HepG2 (cell line): ENCODE data around the gene CSNK1G1. TPM values are rescaled to one million over a fixed set of nuclear protein-coding genes. Genes with fewer than 3 reads are reported as not detected.

ENCODE experiments used
- ARNT2 ChIP-seq: sonication (generic); formaldehyde crosslinking; IDR thresholded peaks from 2 replicates; pipeline ENCODE4 v1.8.0; 2022; ENCODE audit warnings: mild to moderate bottlenecking, low read depth, missing genetic modification reagents, moderate library complexity
- CSRNP1 ChIP-seq: sonication (generic); formaldehyde crosslinking; IDR thresholded peaks from 2 replicates; pipeline ENCODE4 v1.8.1; 2023; ENCODE audit warnings: mild to moderate bottlenecking, missing genetic modification reagents
- GZF1 ChIP-seq: sonication (generic); formaldehyde crosslinking; IDR thresholded peaks from 2 replicates; pipeline ENCODE4 v1.5.1; 2020; ENCODE audit warnings: mild to moderate bottlenecking, missing genetic modification reagents
- NR2F2 ChIP-seq: IDR thresholded peaks from 2 replicates; pipeline ENCODE4 v1.6.1; 2012; ENCODE audit warnings: low read depth, inconsistent platforms, borderline replicate concordance
- PLRG1 ChIP-seq: fragments of 450-650 bp; conservative IDR thresholded peaks from 2 replicates; pipeline ENCODE4 v1.6.1; 2016
- SATB2 ChIP-seq: sonication (generic); formaldehyde crosslinking; IDR thresholded peaks from 2 replicates; pipeline ENCODE4 v1.5.0; 2020; ENCODE audit warnings: missing genetic modification reagents
- SMAD1 ChIP-seq: sonication (generic); formaldehyde crosslinking; IDR thresholded peaks from 2 replicates; pipeline ENCODE4 v1.4.0; 2020; ENCODE audit warnings: missing genetic modification reagents, low read depth, mild to moderate bottlenecking, borderline replicate concordance
- THAP8 ChIP-seq: sonication (generic); formaldehyde crosslinking; IDR thresholded peaks from 2 replicates; pipeline ENCODE4 v1.5.1; 2020; ENCODE audit warnings: missing genetic modification reagents, mild to moderate bottlenecking, borderline replicate concordance
- U2AF2 ChIP-seq: fragments of 200-400 bp; formaldehyde crosslinking; IDR thresholded peaks from 2 replicates; pipeline ENCODE4 v1.6.1; 2017; ENCODE audit warnings: low read depth, mild to moderate bottlenecking, low read length
- ZBTB7B ChIP-seq: sonication (generic); formaldehyde crosslinking; IDR thresholded peaks from 2 replicates; pipeline ENCODE4 v1.4.0; 2020; ENCODE audit warnings: missing genetic modification reagents
- ZNF235 ChIP-seq: sonication (generic); formaldehyde crosslinking; IDR thresholded peaks from 2 replicates; pipeline ENCODE4 v1.8.1; 2023; ENCODE audit warnings: mild to moderate bottlenecking, missing genetic modification reagents, borderline replicate concordance
- ZNF362 ChIP-seq: sonication (generic); formaldehyde crosslinking; IDR thresholded peaks from 2 replicates; pipeline ENCODE4 v1.4.0; 2020; ENCODE audit warnings: missing genetic modification reagents, mild to moderate bottlenecking, borderline replicate concordance
- ZNF567 ChIP-seq: sonication (generic); formaldehyde crosslinking; IDR thresholded peaks from 2 replicates; pipeline ENCODE4 v1.8.1; 2023; ENCODE audit warnings: mild to moderate bottlenecking, missing genetic modification reagents, borderline replicate concordance
- polyA plus RNA-seq, 8 experiments: library from polyadenylated mRNA; depleted of rRNA in 3 of 8; stranded (reverse) in 7 of 8; unstranded in 1 of 8; fragments of >200 nt; fragmentation: Illumina TruSeq in 4 of 8; extraction: Trizol in 4 of 8; gene quantifications; 2 replicates each; pipeline versions ENCODE4 v1.2.1 to v1.2.3, GENCODE V29; 2011 to 2016; ENCODE audit warnings: low read depth in 4 of 8, missing spikeins in 1 of 8, mixed read lengths in 1 of 8; ENCODE audit not compliant: insufficient read depth in 1 of 8
- total RNA-seq, 5 experiments: library from RNA; depleted of rRNA; stranded (reverse); fragments of >200 nt; fragmentation: Illumina TruSeq; extraction: Trizol; gene quantifications; 2 replicates each; pipeline ENCODE4 v1.2.3, GENCODE V29; 2016; ENCODE audit warnings: low read depth in 1 of 5
- TF ChIP-seq, protein P1 (sequence below): sonication (generic); formaldehyde crosslinking; IDR thresholded peaks from 2 replicates; pipeline ENCODE4 v1.5.0; 2020; ENCODE audit warnings: mild to moderate bottlenecking, missing genetic modification reagents, borderline replicate concordance
- TF ChIP-seq, protein P2 (sequence below): sonication (generic); formaldehyde crosslinking; IDR thresholded peaks from 2 replicates; pipeline ENCODE4 v1.4.0; 2020; ENCODE audit warnings: missing genetic modification reagents, borderline replicate concordance

CSNK1G1 gene
- total and polyA plus RNA-seq, 2 of the 13 experiments (the other 11 are each of a cell fraction or from before 2014, with no cell fraction given) = 8.5 to 12.6 TPM

GRCh38 chr15:64153480-64154367 lies 202.2 kb downstream of the CSNK1G1 start (continued):
- TF ChIP-seq ZNF235 (CRISPR knock-in tag) = peak; percentile 89; the same call in 1 of the 2 replicates
- no peak for TF ChIP-seq GZF1 (CRISPR knock-in tag)
- TF ChIP-seq ZBTB7B (CRISPR knock-in tag) = no peak
- 0 out of 2 replicates have a peak, but pooled peaks have one; percentile 11 for TF ChIP-seq ZNF362
- no peak for TF ChIP-seq PLRG1
- TF ChIP-seq THAP8 (CRISPR knock-in tag) = no peak
- TF ChIP-seq U2AF2 = no peak
- peak; percentile 68; the same call in 1 of the 2 replicates for TF ChIP-seq ARNT2 (CRISPR knock-in tag)
- no peak for TF ChIP-seq ZNF567 (CRISPR knock-in tag)
- TF ChIP-seq SATB2 = no peak
- TF ChIP-seq SMAD1 = no peak
- TF ChIP-seq, protein P1, sequence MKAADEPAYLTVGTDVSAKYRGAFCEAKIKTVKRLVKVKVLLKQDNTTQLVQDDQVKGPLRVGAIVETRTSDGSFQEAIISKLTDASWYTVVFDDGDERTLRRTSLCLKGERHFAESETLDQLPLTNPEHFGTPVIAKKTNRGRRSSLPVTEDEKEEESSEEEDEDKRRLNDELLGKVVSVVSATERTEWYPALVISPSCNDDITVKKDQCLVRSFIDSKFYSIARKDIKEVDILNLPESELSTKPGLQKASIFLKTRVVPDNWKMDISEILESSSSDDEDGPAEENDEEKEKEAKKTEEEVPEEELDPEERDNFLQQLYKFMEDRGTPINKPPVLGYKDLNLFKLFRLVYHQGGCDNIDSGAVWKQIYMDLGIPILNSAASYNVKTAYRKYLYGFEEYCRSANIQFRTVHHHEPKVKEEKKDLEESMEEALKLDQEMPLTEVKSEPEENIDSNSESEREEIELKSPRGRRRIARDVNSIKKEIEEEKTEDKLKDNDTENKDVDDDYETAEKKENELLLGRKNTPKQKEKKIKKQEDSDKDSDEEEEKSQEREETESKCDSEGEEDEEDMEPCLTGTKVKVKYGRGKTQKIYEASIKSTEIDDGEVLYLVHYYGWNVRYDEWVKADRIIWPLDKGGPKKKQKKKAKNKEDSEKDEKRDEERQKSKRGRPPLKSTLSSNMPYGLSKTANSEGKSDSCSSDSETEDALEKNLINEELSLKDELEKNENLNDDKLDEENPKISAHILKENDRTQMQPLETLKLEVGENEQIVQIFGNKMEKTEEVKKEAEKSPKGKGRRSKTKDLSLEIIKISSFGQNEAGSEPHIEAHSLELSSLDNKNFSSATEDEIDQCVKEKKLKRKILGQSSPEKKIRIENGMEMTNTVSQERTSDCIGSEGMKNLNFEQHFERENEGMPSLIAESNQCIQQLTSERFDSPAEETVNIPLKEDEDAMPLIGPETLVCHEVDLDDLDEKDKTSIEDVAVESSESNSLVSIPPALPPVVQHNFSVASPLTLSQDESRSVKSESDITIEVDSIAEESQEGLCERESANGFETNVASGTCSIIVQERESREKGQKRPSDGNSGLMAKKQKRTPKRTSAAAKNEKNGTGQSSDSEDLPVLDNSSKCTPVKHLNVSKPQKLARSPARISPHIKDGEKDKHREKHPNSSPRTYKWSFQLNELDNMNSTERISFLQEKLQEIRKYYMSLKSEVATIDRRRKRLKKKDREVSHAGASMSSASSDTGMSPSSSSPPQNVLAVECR (CRISPR knock-in tag) = peak; percentile 47; the same call in 1 of the 2 replicates
- no peak for TF ChIP-seq NR2F2
- TF ChIP-seq CSRNP1 (CRISPR knock-in tag) = 0 out of 2 replicates have a peak, but pooled peaks have one; percentile 27
- TF ChIP-seq, protein P2, sequence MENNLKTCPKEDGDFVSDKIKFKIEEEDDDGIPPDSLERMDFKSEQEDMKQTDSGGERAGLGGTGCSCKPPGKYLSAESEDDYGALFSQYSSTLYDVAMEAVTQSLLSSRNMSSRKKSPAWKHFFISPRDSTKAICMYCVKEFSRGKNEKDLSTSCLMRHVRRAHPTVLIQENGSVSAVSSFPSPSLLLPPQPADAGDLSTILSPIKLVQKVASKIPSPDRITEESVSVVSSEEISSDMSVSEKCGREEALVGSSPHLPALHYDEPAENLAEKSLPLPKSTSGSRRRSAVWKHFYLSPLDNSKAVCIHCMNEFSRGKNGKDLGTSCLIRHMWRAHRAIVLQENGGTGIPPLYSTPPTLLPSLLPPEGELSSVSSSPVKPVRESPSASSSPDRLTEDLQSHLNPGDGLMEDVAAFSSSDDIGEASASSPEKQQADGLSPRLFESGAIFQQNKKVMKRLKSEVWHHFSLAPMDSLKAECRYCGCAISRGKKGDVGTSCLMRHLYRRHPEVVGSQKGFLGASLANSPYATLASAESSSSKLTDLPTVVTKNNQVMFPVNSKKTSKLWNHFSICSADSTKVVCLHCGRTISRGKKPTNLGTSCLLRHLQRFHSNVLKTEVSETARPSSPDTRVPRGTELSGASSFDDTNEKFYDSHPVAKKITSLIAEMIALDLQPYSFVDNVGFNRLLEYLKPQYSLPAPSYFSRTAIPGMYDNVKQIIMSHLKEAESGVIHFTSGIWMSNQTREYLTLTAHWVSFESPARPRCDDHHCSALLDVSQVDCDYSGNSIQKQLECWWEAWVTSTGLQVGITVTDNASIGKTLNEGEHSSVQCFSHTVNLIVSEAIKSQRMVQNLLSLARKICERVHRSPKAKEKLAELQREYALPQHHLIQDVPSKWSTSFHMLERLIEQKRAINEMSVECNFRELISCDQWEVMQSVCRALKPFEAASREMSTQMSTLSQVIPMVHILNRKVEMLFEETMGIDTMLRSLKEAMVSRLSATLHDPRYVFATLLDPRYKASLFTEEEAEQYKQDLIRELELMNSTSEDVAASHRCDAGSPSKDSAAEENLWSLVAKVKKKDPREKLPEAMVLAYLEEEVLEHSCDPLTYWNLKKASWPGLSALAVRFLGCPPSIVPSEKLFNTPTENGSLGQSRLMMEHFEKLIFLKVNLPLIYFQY (CRISPR knock-in tag) = peak; percentile 33; the same call in 1 of the 2 replicates
